Measurements from ENCODE around the gene SLC5A2.
A peak's percentile ranks its signal among the peaks of the same experiment; 100 is the strongest.
"Not testable (repeated sequence)": the region's sequence is repeated elsewhere in the genome, so short reads cannot be mapped to it uniquely, and the experiment has no call there.

Gene SLC5A2

GRCh38 chr16:31501966-31502348 lies 19.0 kb downstream of the SLC5A2 start:
- no peak for DNase-seq

DNA sequence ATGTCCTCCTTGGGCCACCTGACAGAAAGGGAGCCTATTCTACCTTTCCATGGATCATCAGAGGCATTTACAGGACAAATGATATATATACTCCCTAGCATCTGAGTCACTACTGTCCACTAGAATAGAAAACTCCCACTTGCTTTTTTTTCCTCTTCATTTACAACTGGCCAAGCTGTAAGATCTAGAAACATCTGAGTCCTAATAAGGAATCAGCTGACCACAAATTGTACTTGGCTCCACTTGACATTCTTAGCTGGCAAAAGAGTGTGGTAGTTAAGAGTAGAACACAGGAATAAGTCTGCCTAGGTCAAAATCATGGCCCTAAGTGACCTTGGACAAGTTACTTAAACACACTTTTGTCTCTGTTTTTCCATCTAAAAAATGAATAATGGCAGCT lies 20.1 kb downstream of the SLC5A2 start:
- DNase-seq: no peak

GRCh38 chr16:31503555-31503954 lies 20.6 kb downstream of the SLC5A2 start:
- DNase-seq: not testable (repeated sequence)

DNA sequence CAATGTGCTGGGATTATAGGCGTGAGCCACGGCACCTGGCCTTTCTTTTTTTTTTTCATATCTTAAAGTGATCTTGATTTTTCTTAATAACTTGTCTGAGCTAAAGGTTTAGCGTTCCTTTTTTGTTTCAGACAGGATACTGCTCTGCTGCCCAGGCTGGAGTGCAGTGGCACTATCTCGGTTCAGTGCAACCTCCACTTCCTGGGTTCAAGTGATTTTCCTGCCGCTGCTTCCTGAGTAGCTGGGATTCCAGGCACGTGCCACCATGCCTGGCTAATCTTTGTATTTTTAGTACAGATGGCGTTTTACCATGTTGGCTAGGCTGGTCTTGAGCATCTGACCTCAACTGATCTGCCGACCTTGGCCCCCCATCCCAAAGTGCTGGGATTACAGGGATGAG lies 21.2 kb downstream of the SLC5A2 start:
- DNase-seq: no peak

GRCh38 chr16:31505483-31505882 lies 22.6 kb downstream of the SLC5A2 start:
- no peak for DNase-seq

- DNase-seq: no peak
These were observed 24.6 kb downstream of the SLC5A2 start for GRCh38 chr16:31507617-31507928.

GRCh38 chr16:31507929-31508705 lies 25.2 kb downstream of the SLC5A2 start, which contains the start of gene RUSF1:
RUSF1 (minus strand) TSS chr16:31508391; CDS start chr16:31508373, 18 bp downstream.
- DNase-seq: peak; percentile 90

GRCh38 chr16:31508706-31509195 lies 25.8 kb downstream of the SLC5A2 start:
- peak; percentile 33 for DNase-seq

DNA sequence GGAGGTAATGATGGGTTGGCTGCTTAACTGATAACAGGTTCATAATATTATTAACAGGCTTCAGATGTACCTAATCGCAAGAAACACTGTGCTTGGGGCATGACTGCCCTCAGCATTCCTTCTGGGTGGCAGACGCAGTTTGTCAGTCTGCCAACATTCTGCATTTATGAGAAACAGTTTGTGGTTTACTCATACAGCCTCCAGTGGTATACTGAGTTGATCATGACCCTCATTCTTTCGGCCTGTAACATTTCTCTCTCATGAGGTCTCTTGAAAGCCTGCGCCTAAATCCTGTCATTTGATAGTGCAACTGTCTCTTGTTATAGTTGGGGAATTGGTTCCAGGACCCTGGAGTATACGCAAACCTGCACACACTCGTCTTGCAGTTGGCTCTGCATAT lies 30.2 kb downstream of the SLC5A2 start:
- DNase-seq: no peak

- DNase-seq: no peak
These were observed 31.0 kb downstream of the SLC5A2 start for GRCh38 chr16:31513884-31514283.

DNA sequence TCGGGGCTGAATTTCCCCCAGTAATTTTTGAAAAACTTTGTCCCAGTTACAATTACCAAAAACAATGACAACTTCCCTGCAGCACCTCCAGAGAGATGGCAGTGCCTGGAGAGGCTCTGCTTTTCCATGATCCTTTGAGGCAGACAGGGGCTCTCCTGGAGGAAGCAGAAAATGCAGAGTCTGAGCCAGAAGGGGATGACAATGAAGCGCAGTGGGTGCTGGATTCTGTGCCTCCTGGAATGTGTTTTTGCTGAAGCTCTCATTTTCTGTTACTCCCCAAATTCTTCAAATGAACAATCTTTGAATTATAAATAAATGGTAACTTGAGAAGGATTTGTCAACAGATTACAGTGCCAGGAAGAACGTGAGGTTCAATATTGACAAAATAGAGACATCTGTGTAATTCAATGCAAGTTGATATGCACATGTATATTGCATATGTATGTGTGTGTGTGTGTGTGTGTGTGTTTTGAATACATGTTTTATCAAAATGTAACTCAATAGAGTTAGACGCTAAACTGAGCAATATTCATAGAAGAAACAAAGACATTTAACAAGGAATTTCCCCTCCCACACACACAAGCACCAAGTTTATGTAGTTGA lies 35.0 kb downstream of the SLC5A2 start:
- DNase-seq: no peak

DNA sequence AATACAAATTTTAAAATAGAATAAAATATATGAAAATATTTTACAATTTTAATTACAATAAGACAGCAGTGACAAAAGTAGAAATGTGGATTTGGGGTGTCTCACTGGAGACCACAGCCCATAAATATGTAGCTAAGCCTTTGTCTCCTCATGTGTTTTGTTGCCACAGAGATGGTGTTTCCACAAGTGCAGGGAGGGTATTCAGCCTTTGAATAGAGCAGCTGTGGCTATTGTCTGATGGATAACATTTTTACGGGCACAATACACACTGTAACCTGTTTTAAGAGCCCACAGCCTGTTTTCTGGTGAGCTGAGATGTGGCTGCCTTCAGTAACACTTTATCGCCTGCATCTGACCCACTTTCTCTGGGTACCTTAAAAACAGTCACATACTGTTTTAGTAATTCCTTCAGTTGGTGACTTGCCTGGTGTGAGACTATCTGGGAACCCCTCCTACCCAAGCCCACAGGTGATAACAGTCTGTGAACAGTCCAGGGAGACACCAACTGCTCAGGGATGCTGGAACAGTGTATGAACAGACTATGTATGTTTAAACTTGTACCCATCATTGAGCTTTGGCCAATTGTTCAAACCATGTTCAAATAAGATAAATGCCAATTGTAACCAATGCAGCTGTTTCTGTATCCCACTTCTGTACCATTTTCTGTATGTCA lies 37.0 kb downstream of the SLC5A2 start:
- no peak for DNase-seq

DNA sequence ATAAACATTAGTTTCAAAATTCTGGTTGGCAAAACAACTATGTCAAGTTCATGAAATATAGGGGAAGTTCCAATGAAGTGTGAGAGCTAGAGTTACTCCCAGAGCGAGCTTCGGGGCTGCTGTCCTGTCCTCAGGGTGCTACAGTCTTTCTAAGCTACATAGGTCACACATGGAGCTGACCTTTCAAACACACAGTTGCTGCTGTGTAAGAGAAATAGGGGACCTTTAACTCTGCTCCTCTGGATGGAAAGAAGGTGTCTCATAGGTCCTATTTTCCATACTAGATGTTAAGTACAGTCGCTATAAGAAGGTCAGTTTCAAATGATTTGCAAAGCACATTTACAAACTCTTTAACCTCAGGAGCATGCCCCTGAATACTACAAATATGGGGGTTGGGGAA lies 38.4 kb downstream of the SLC5A2 start:
- no peak for DNase-seq

GRCh38 chr16:31522071-31522470 lies 39.1 kb downstream of the SLC5A2 start:
- no peak for DNase-seq

DNA sequence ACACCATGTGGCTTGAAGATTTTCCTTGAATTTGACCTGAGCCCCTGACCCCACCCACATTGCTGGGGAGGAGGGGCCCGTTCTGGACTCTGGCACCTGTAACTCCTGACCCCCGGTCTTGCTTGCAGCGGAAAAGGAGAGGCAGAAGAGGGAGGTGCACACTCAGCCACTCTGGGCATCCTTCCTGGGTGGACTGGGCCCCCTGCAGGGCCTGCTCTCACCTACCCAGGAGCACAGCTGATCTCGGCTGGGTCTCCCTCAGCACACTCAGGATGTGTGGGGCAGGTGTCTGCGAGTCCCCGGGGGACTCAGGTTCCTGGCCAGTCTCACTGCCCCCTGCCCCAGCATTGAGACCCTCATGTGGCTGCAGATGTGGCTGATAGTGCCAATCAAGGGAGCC lies 40.8 kb downstream of the SLC5A2 start:
- DNase-seq: not testable (repeated sequence)

DNA sequence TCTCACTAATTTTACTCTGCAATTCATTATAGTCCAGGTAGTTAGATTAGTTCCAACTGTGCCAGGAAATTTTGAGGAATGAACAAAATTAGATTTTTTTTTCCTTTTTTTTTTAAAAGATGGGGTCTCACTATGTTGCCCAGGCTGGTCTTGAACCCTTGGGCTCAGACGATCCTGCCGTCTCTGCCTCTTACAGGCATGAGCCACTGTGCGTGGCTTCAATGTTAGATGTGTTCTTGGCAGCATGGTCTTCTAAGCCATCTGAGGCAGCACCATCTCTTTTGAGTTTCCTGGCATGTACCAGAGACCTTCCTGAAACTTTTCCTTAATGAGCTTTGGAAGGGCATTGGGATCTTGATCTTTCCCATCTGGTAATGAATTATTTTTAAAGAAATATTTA lies 42.2 kb downstream of the SLC5A2 start:
- DNase-seq: no peak

DNA sequence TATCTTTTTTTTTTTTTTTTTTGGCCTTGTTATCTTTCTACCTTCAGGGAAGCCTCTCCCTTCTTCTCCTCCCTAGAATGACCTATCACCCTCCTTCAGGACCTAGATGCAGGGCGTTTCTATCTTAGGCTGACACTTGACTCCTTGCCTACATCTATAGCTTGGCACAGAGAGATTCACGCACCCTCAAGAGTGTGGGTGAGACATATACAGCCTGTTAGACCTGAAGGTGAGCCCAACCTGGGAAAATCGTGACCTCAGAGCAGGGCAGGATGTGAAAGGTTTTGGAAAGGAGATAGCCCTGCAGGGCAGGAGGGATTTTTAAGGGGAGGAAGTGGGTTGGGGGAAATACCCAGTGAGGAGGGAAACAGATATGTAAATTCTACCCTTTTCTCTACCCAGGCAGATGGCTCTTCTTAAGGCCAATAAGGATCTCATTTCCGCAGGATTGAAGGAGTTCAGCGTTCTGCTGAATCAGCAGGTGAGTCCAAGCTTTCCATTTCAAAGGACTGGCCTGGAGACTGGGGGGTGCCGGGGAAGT lies 44.9 kb downstream of the SLC5A2 start, which contains the start of gene AHSP:
Gene AHSP, plus strand, starts transcription at position 167 of the 541 bp plus-strand sequence. Its CDS starts 240 bp downstream, at position 407.
- DNase-seq: no peak

- no peak for DNase-seq
These were observed 45.7 kb downstream of the SLC5A2 start for GRCh38 chr16:31528523-31529107.

GRCh38 chr16:31529108-31529936 lies 46.4 kb downstream of the SLC5A2 start:
- no peak for DNase-seq

GRCh38 chr16:31529937-31530312 lies 47.0 kb downstream of the SLC5A2 start:
- no peak for DNase-seq

DNA sequence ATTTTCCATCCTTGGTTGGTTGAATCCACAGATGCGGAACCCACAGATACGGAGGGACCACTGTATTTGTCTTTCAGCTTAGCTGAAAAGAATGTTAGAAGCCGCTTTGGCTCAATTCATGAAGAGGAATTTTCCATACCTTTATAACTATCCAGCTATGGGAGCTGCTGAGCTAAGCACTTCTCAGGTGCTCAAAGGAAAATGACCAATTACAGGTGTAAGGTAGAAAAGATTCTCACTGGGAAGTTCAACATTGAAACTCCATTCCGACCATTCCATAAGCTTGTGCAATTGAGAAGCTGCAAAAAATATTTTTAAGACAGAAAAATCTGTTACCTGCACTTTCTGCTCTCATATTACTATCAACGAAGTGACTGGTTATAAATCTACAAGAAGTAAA lies 47.5 kb downstream of the SLC5A2 start:
- DNase-seq: no peak

GRCh38 chr16:31531096-31531495 lies 48.2 kb downstream of the SLC5A2 start:
- DNase-seq: no peak

All from DMS53 (cell line).